GM12875 (cell line): ENCODE measurements around the gene ITGA8.

ENCODE experiments used
- H3K4me3 ChIP-seq: one replicate; pipeline ENCODE4 v1.5.1; 2011; ENCODE audit warnings: low read depth, low read length, control low read depth
- CTCF ChIP-seq: IDR thresholded peaks from 2 replicates; pipeline ENCODE4 v1.5.1; 2011; ENCODE audit warnings: low read depth, mild to moderate bottlenecking, control low read depth, inconsistent platforms, low read length, moderate library complexity, borderline replicate concordance; ENCODE audit not compliant: insufficient read depth

ITGA8 gene

GRCh38 chr10:15515202-15515601 is 204.5 kb downstream of the ITGA8 start:
- no peak overlapping the region for H3K4me3 ChIP-seq
- TF ChIP-seq CTCF: no peak

- no peak overlapping the region for H3K4me3 ChIP-seq
- TF ChIP-seq CTCF: no peak
Measured at GRCh38 chr10:15510963-15511362, 208.8 kb downstream of the ITGA8 start.

GRCh38 chr10:15505329-15505728 is 214.4 kb downstream of the ITGA8 start:
- TF ChIP-seq CTCF: no peak
- H3K4me3 ChIP-seq: no peak overlapping the region

GRCh38 chr10:15504101-15504840 is 215.5 kb downstream of the ITGA8 start:
- no peak for TF ChIP-seq CTCF
- no peak overlapping the region for H3K4me3 ChIP-seq

- TF ChIP-seq CTCF: no peak
- H3K4me3 ChIP-seq: no peak overlapping the region
Measured at GRCh38 chr10:15494850-15495506, 224.7 kb downstream of the ITGA8 start.

GRCh38 chr10:15491856-15492642 is 227.7 kb downstream of the ITGA8 start:
- H3K4me3 ChIP-seq: no peak overlapping the region
- TF ChIP-seq CTCF: no peak
